HG02759 (cell line): ENCODE results near the gene AMFR.

ENCODE experiments used
- ATAC-seq: cut with Tn5 transposase; IDR thresholded peaks from one replicate; pipeline ENCODE4 v1.9.1; 2021; ENCODE audit warnings: mild to moderate bottlenecking, moderate library complexity; ENCODE audit not compliant: unreplicated experiment

Gene AMFR

GRCh38 chr16:56336071-56336688, 89.2 kb downstream of the AMFR start:
- no peak for ATAC-seq

- ATAC-seq, result no peak
These were observed 90.6 kb downstream of the AMFR start for GRCh38 chr16:56334761-56335160.

GRCh38 chr16:56332464-56333079, 92.8 kb downstream of the AMFR start:
- ATAC-seq, result no peak

GRCh38 chr16:56331915-56332314, 93.4 kb downstream of the AMFR start:
- no peak for ATAC-seq

- ATAC-seq, result no peak
These were observed 93.9 kb downstream of the AMFR start for GRCh38 chr16:56331399-56331798.

- ATAC-seq, result no peak
These were observed 94.9 kb downstream of the AMFR start for GRCh38 chr16:56330476-56330875.

- no peak for ATAC-seq
These were observed 95.5 kb downstream of the AMFR start for GRCh38 chr16:56329887-56330286.

GRCh38 chr16:56328276-56329022, 96.9 kb downstream of the AMFR start:
- ATAC-seq, result no peak

GRCh38 chr16:56327929-56328258, 97.5 kb downstream of the AMFR start:
- ATAC-seq, result no peak

GRCh38 chr16:56327071-56327928, 98.0 kb downstream of the AMFR start:
- ATAC-seq, result no peak

- no peak for ATAC-seq
These were observed 99.4 kb downstream of the AMFR start for GRCh38 chr16:56325956-56326355.

- ATAC-seq, result no peak
These were observed 100.9 kb downstream of the AMFR start for GRCh38 chr16:56324406-56324805.

- ATAC-seq, result no peak
These were observed 103.8 kb downstream of the AMFR start for GRCh38 chr16:56321571-56321970.

- ATAC-seq, result no peak
These were observed 104.4 kb downstream of the AMFR start for GRCh38 chr16:56320811-56321558.

GRCh38 chr16:56320056-56320455, 105.3 kb downstream of the AMFR start:
- no peak for ATAC-seq

GRCh38 chr16:56319376-56319775, 106.0 kb downstream of the AMFR start:
- ATAC-seq, result no peak

- ATAC-seq, result no peak
These were observed 106.6 kb downstream of the AMFR start for GRCh38 chr16:56318827-56319140.

- ATAC-seq, result peak; percentile 96
These were observed 107.1 kb downstream of the AMFR start for GRCh38 chr16:56317998-56318826.

- ATAC-seq, result no peak
These were observed 108.8 kb downstream of the AMFR start for GRCh38 chr16:56316545-56316944.

GRCh38 chr16:56315955-56316354, 109.4 kb downstream of the AMFR start:
- ATAC-seq, result no peak
